Psoas muscle (tissue), 8 donors: ENCODE measurements around the gene MYBPC2. TPM values are rescaled to one million over a fixed set of nuclear protein-coding genes. Genes with fewer than 3 reads are reported as not detected.

Experiments used
- ATAC-seq, 4 donors: fragments of 200-7000 bp; cut with Tn5 transposase; one replicate each; pipeline ENCODE4 v1.9.1; 2020; ENCODE audit warnings: moderate library complexity in 3 of 4, mild to moderate bottlenecking in 2 of 4
- DNase-seq, 2 donors: peaks; one replicate each; pipeline ENCODE4 v3.0.0-alpha.2; 2020
- H3K27ac ChIP-seq: fragments of 200-600 bp; one replicate; pipeline ENCODE4 v1.8.0; 2022
- H3K27me3 ChIP-seq, 3 donors: fragments of 200-600 bp in 1 of 3; one replicate each; pipeline versions ENCODE4 v1.6.1 to v1.8.0; 2013 to 2022; ENCODE audit warnings: low read length in 2 of 3, mild to moderate bottlenecking in 2 of 3, moderate library complexity in 1 of 3; ENCODE audit not compliant: insufficient read depth in 3 of 3
- H3K36me3 ChIP-seq, 2 donors: fragments of 200-600 bp in 1 of 2; one replicate each; pipeline versions ENCODE4 v1.6.1 to v1.8.0; 2013 to 2022; ENCODE audit warnings: low read depth in 1 of 2, mild to moderate bottlenecking in 1 of 2, moderate library complexity in 1 of 2; ENCODE audit not compliant: insufficient read depth in 1 of 2
- H3K4me1 ChIP-seq: fragments of 200-600 bp; one replicate; pipeline ENCODE4 v1.8.0; 2022
- H3K4me3 ChIP-seq: fragments of 200-600 bp; one replicate; pipeline ENCODE4 v1.8.0; 2022; ENCODE audit warnings: mild to moderate bottlenecking
- H3K9me3 ChIP-seq: fragments of 200-600 bp; one replicate; pipeline ENCODE4 v1.8.0; 2022
- WGBS, 3 donors: extraction: QIAGEN DNeasy Blood & Tissue Kit; methylation state at CpG; one replicate each; pipeline versions ENCODE4 v1.1.6 to v1.1.7; 2013; 5-methylcytosine and 5-hydroxymethylcytosine counted together
- intact Hi-C, 2 donors: fragments of 100-400 bp; cut with DNase I; formaldehyde crosslinking; loops; one replicate each; pipeline versions ENCODE4 v1.11.0 to v1.14.2; 2022
- long read RNA-seq, 2 donors: library from polyadenylated mRNA; unstranded; transcript quantifications; one replicate each; pipeline ENCODE4 v2.0.0, GENCODE V29; 2021
- polyA plus RNA-seq, 3 donors: library from polyadenylated mRNA; stranded (reverse); fragments of 200-250 nt; gene quantifications; one replicate each; pipeline ENCODE4 v1.2.3, GENCODE V29; 2013
- total RNA-seq, 4 donors: library from RNA; stranded (reverse); fragmentation: NEBNext Ultra II Directional in 2 of 4; extraction: Animal tissue kit (Norgen Biotek cat#: 25700) in 2 of 4; gene quantifications; one replicate each; pipeline versions ENCODE4 v1.2.1 to v1.2.4, GENCODE V29; 2021 to 2023
- TF ChIP-seq, protein P1 (sequence below): fragments of 200-600 bp; IDR thresholded peaks from one replicate; pipeline ENCODE4 v1.8.0; 2022; ENCODE audit warnings: antibody characterized with exemption
- donor health status: healthy with polysubstance abuse.
- donor health status: DM: no; HTN: no; CAD: no; lungs with moderate emphysema.
- donor health status: Bipolar disorder and iron deficiency.
- donor health status: healthy.
- donor health status: DM: yes; HTN: yes; CAD: no.
- donor health status: DM: no; HTN: no; CAD: no.
- donor health status: DM: no; HTN: no; CAD: no.
- donor health status: DM: yes; HTN: yes; CAD: no.

Gene MYBPC2
- total RNA-seq (1,000 to 10,000 TPM in 3 of 4 donors, 100 to 1,000 TPM in 1; 699 to 1,898 (median 1,482) TPM), polyA plus RNA-seq (1,000 to 10,000 TPM in 1 of 3 donors, 100 to 1,000 TPM in 1, 10 to 100 TPM in 1; 65.8 to 1,123 (median 804) TPM)
- long read RNA-seq, donor 1, transcript MYBPC2-202 (2 exons, 427 nt): minor isoform, 16 of 2,022 reads
- long read RNA-seq, donor 1, transcript MYBPC2-201 (28 exons, 3,593 nt): major isoform, 1,338 of 2,022 reads
- long read RNA-seq, donor 1, partial matches to known transcripts: 553 of 2,022 reads
- long read RNA-seq, donor 1, other reads (novel, unspliced or antisense): 115 of 2,022 reads
- long read RNA-seq, donor 2, transcript MYBPC2-201 (28 exons, 3,593 nt): major isoform, 2,409 of 3,870 reads
- long read RNA-seq, donor 2, partial matches to known transcripts: 1,295 of 3,870 reads
- long read RNA-seq, donor 2, other reads (novel, unspliced or antisense): 166 of 3,870 reads

GRCh38 chr19:50432221-50433028 lies at the start of gene MYBPC2:
MYBPC2 (plus strand) TSS chr19:50432892; CDS start chr19:50432954, 62 bp downstream.
- Histone ChIP-seq H3K27ac (peak within 1 kb of the TSS; percentile 87), H3K27me3 (peaks cover 0 to 11% (median 0%) of the 10 kb centered on the region in 3 donors), H3K4me3 (peak within 1 kb of the TSS; percentile 79), H3K4me1 (peaks cover 18% of the 10 kb centered on the region), H3K36me3 (peaks cover 0 to 24% of the 10 kb centered on the region in 2 donors), H3K9me3 (no peaks in the 10 kb centered on the region)
- ATAC-seq (peak; percentile 30 to 62 (median 39)), DNase-seq (peak in 1 of 2 donors; percentile 70)
- TF ChIP-seq, protein P1, sequence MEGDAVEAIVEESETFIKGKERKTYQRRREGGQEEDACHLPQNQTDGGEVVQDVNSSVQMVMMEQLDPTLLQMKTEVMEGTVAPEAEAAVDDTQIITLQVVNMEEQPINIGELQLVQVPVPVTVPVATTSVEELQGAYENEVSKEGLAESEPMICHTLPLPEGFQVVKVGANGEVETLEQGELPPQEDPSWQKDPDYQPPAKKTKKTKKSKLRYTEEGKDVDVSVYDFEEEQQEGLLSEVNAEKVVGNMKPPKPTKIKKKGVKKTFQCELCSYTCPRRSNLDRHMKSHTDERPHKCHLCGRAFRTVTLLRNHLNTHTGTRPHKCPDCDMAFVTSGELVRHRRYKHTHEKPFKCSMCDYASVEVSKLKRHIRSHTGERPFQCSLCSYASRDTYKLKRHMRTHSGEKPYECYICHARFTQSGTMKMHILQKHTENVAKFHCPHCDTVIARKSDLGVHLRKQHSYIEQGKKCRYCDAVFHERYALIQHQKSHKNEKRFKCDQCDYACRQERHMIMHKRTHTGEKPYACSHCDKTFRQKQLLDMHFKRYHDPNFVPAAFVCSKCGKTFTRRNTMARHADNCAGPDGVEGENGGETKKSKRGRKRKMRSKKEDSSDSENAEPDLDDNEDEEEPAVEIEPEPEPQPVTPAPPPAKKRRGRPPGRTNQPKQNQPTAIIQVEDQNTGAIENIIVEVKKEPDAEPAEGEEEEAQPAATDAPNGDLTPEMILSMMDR: no peak
- WGBS, 3 donors: 1 to 3% (median 2%) methylated on average over 35 to 40 of the region's 40 CpGs
- intact Hi-C loops: loop anchor here in 1 of 2 donors (2.0 kb wide), 1 partner anchor 68 kb away; no protein-coding TSS in a partner anchor

DNA sequence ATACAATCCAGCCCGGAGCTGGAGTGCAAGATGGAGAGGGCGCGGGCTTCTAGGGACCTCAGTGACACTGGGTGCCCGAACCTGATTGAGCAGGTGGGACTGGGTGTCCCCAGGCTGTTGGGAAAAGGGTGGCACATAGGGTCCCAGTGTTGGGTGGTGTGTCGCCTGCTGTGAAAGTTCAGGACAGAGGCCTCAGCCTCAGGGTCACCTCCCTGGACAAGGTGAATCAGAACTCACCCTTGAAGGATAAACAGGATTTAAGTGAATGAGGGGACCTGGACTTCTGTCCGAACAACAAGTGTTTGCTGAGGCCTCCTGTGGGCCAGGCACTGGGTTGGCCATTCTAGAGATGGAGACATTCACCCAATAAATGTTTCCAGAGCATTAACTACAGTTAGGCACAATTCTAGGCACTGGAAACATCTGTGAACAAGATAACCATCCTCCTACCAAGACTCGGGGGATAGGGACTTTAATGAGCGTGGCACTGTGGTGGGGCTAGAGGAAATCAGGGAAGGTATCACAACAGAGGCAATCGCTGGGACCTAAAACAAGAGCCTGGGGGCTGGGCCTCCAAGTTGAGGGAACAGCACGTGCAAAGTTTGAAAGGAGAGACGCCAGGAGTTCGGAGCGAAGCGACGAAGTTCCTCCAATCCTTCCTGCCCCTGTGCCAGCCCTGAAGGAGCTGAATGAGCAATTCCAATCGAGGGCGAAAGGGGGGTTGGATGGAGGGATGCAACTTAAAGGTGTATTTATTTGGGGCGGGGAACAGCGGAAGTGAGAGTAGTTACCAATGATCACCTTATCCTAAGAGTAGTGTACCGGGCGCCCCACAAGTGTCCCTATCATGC lies 49.5 kb upstream of the MYBPC2 start:
- peak overlapping the region; percentile 79 for H3K27ac ChIP-seq
- no peaks in the 10 kb centered on the region for H3K27me3 ChIP-seq
- peaks cover 8% of the 10 kb centered on the region for H3K4me1 ChIP-seq
- H3K9me3 ChIP-seq: no peaks in the 10 kb centered on the region
- H3K36me3 ChIP-seq: peaks cover 0 to 49% of the 10 kb centered on the region in 2 donors
- H3K4me3 ChIP-seq: peak overlapping the region; percentile 74
- DNase-seq: no peak
- intact Hi-C loops: no loop called here
- ATAC-seq: peak in 2 of 4 donors; percentile 0 to 4
- 40 to 51% (median 46%) methylated on average over 21 of the region's 21 CpGs for WGBS, 3 donors
- TF ChIP-seq, protein P1: no peak

DNA sequence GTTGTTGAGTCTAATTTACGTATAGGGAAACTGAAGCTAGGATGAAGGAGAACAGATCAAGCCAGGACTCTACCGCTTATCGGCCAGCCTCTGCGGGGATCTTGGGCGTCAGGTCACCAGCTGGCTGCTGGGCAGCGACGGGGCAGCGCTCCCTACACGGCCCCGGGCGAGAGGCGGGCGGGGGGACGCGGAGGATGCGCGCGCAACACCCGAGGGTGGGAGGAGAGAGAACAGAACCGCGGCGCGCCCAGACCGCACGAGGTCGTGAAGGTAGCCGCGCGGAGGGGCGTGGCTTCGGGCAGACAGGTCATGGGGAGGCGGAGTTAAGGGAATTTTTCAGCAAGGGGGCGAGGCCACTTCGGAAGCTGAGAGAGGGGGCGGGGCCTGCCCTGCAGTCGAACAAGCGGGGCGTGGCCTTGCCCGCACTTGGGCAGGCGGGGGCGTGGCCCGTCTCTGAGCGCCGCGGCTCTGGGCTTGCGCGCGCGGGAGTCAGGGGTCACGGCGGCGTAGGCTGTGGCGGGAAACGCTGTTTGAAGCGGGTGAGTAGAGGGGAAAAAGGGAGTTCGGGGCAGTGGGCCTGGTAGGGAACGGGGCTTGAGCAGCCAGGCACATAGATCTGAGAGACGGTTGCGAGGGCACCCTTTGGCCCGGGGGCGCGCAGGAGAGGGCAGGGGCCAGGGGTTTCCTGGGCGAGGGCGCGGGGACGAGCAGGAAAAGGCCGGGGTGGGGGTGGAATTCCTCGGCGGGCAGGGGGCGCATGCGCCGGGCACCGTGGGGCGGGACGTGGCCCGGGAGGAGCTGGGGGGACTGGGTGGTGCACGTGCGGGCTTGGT lies 48.6 kb upstream of the MYBPC2 start, which contains the start of gene POLD1:
TSS of gene POLD1 (plus strand) at position 496 of the 833 bp plus-strand sequence. CDS start 14,505 bp downstream, outside the sequence.
- Histone ChIP-seq H3K4me3 (peak within 1 kb of the TSS; percentile 74), H3K27ac (peak within 1 kb of the TSS; percentile 79), H3K27me3 (no peaks in the 10 kb centered on the region), H3K36me3 (peaks cover 0 to 41% of the 10 kb centered on the region in 2 donors), H3K4me1 (peaks cover 8% of the 10 kb centered on the region), H3K9me3 (no peaks in the 10 kb centered on the region)
- ATAC-seq (peak; percentile 93 to 97 (median 96)), DNase-seq (peak; percentile 98)
- intact Hi-C loops: no loop called here
- TF ChIP-seq, protein P1: no peak
- WGBS, 3 donors: 0 to 1% (median 0%) methylated on average over 57 to 78 of the region's 78 CpGs
